Ascending aorta (tissue), 2 donors: ENCODE results near the gene NSFL1C. TPM values are rescaled to one million over a fixed set of nuclear protein-coding genes. Genes with fewer than 3 reads are reported as not detected.
A peak's percentile ranks its signal among the peaks of the same experiment; 100 is the strongest.

Source experiments
- DNase-seq, 2 donors: peaks; one replicate each; pipeline ENCODE4 v3.0.0-alpha.2; 2019; ENCODE audit warnings: low spot score in 2 of 2
- H3K27ac ChIP-seq, 2 donors: fragments of 200-600 bp; sonication (generic); one replicate each; pipeline ENCODE4 v1.5.1; 2016 to 2017; ENCODE audit warnings: mild to moderate bottlenecking in 1 of 2
- H3K27me3 ChIP-seq: fragments of 200-600 bp; sonication (generic); one replicate; pipeline ENCODE4 v1.5.1; 2017
- H3K36me3 ChIP-seq, 2 donors: fragments of 200-600 bp; sonication (generic); one replicate each; pipeline ENCODE4 v1.5.1; 2016
- H3K4me1 ChIP-seq, 2 donors: fragments of 200-600 bp; sonication (generic); one replicate each; pipeline ENCODE4 v1.5.1; 2016 to 2017; ENCODE audit warnings: mild to moderate bottlenecking in 1 of 2
- H3K4me3 ChIP-seq, 2 donors: fragments of 200-600 bp; sonication (generic); one replicate each; pipeline ENCODE4 v1.5.1; 2016 to 2017; ENCODE audit warnings: mild to moderate bottlenecking in 1 of 2
- H3K9me3 ChIP-seq, 2 donors: fragments of 200-600 bp; sonication (generic); one replicate each; pipeline ENCODE4 v1.5.1; 2016
- CTCF ChIP-seq, 3 experiments: fragments of 200-600 bp in 2 of 3; fragments of 450-650 bp in 1 of 3; sonication (generic) in 2 of 3; IDR thresholded peaks; one replicate each; pipeline ENCODE4 v1.5.1; 2016 to 2019; ENCODE audit warnings: antibody characterized with exemption in 3 of 3, mild to moderate bottlenecking in 1 of 3, moderate library complexity in 1 of 3
- intact Hi-C: fragments of 100-400 bp; cut with DNase I; formaldehyde crosslinking; loops from one replicate; pipeline ENCODE4 v1.15.1; 2023
- total RNA-seq: library from RNA; depleted of rRNA; stranded (reverse); fragments of >200 nt; gene quantifications from one replicate; pipeline ENCODE4 v1.1.0, GENCODE V29; 2016

Gene NSFL1C
- total RNA-seq, 1 donor from 2014 or later: 58.5 TPM

GRCh38 chr20:1394686-1395085, 72.0 kb downstream of the NSFL1C start:
- no peak for DNase-seq
- no peak for TF ChIP-seq CTCF (IDR thresholded peaks at IDR 0.05)
- Histone ChIP-seq H3K9me3 (no peaks in the 10 kb centered on the region), H3K4me1 (peaks cover 8 to 29% of the 10 kb centered on the region in 2 donors), H3K36me3 (no peaks in the 10 kb centered on the region), H3K27ac (no peak overlapping the region), H3K27me3 (no peaks in the 10 kb centered on the region), H3K4me3 (no peak overlapping the region)
- intact Hi-C loops: loop anchor here (10.0 kb wide), 2 partner anchors 740 to 1070 kb away; partner anchors contain the start of genes SOX12 and SRXN1

GRCh38 chr20:1393507-1393882, 73.2 kb downstream of the NSFL1C start:
- no peak for DNase-seq
- Histone ChIP-seq H3K36me3 (no peaks in the 10 kb centered on the region), H3K27ac (peak overlapping the region; percentile 84 to 86), H3K27me3 (no peaks in the 10 kb centered on the region), H3K9me3 (no peaks in the 10 kb centered on the region), H3K4me3 (peak overlapping the region; percentile 80 to 92), H3K4me1 (peaks cover 13 to 37% of the 10 kb centered on the region in 2 donors)
- intact Hi-C loops: loop anchor here (1.0 to 10.0 kb wide), 7 partner anchors 68 to 1069 kb away; partner anchors contain the start of genes NSFL1C, PSMF1, SNPH and SOX12
- TF ChIP-seq CTCF (IDR thresholded peaks at IDR 0.05): no peak

- DNase-seq: peak; percentile 51 to 94
- Histone ChIP-seq H3K4me1 (peaks cover 13 to 41% of the 10 kb centered on the region in 2 donors), H3K27ac (peak within 1 kb of the TSS; percentile 84 to 86), H3K4me3 (peak within 1 kb of the TSS; percentile 80 to 92), H3K27me3 (no peaks in the 10 kb centered on the region), H3K9me3 (no peaks in the 10 kb centered on the region), H3K36me3 (no peaks in the 10 kb centered on the region)
- intact Hi-C loops: loop anchor here (1.0 to 10.0 kb wide), 7 partner anchors 68 to 1068 kb away; partner anchors contain the start of genes NSFL1C, PSMF1, SNPH and SOX12
- peak in 2 of 3 experiments; percentile 13 to 19 for TF ChIP-seq CTCF (IDR thresholded peaks at IDR 0.05)
These were observed 73.7 kb downstream of the NSFL1C start, which contains the start of gene FKBP1A for GRCh38 chr20:1392693-1393506. FKBP1A (minus strand) TSS chr20:1393054; CDS start chr20:1392998, 56 bp downstream.

GRCh38 chr20:1392443-1392692, 74.3 kb downstream of the NSFL1C start:
- DNase-seq: no peak
- Histone ChIP-seq H3K9me3 (no peaks in the 10 kb centered on the region), H3K36me3 (no peaks in the 10 kb centered on the region), H3K27ac (peak overlapping the region; percentile 84 to 86), H3K4me3 (peak overlapping the region; percentile 80 to 92), H3K27me3 (no peaks in the 10 kb centered on the region), H3K4me1 (peaks cover 13 to 41% of the 10 kb centered on the region in 2 donors)
- TF ChIP-seq CTCF (IDR thresholded peaks at IDR 0.05): no peak
- intact Hi-C loops: loop anchor here (2.0 to 10.0 kb wide), 4 partner anchors 126 to 1068 kb away; partner anchors contain the start of genes PSMF1, SNPH, SOX12 and SRXN1

Other genes starting within 250 kb of the NSFL1C start
- gene RAD21L1, start 240.8 kb downstream of the NSFL1C start, total RNA-seq: not detected
- gene SNPH, start 200.6 kb downstream of the NSFL1C start, total RNA-seq: 10.4 TPM
- not detected for gene SDCBP2, start 137.7 kb downstream of the NSFL1C start, total RNA-seq
- 202 TPM for gene FKBP1A, start 73.8 kb downstream of the NSFL1C start, total RNA-seq
- gene SIRPB2, start 24.6 kb upstream of the NSFL1C start, total RNA-seq: 8.6 TPM
- gene SIRPD, start 90.9 kb upstream of the NSFL1C start, total RNA-seq: not detected
- 0.43 TPM for gene SIRPB1, start 153.2 kb upstream of the NSFL1C start, total RNA-seq
- not detected for gene SIRPG, start 190.9 kb upstream of the NSFL1C start, total RNA-seq